Measurements from ENCODE around the gene PMPCA. TPM values are rescaled to one million over a fixed set of nuclear protein-coding genes. Genes with fewer than 3 reads are reported as not detected.
"Not testable (repeated sequence)": the region's sequence is repeated elsewhere in the genome, so short reads cannot be mapped to it uniquely, and the experiment has no call there.

The PMPCA gene
- total RNA-seq, 2 experiments from 2014 or later: 107 to 109 TPM

GRCh38 chr9:136423432-136424146 lies 13.1 kb downstream of the PMPCA start:
- Histone ChIP-seq H3K4me3 (ENCODE audit: low read length) (no peak overlapping the region), H3K9me3 (ENCODE audit: control insufficient read depth in 1 of 2, insufficient read depth in 1 of 2, low read length in 2 of 2) (no peaks in the 10 kb centered on the region), H3K27me3 (ENCODE audit: control insufficient read depth in 1 of 2, insufficient read depth in 2 of 2, low read length in 2 of 2) (no peaks in the 10 kb centered on the region), H3K36me3 (ENCODE audit: insufficient read depth, low read length) (peaks cover 52% of the 10 kb centered on the region), H3K4me1 (ENCODE audit: insufficient read depth, low read length) (no peaks in the 10 kb centered on the region), H3K27ac (ENCODE audit: low read depth in 1 of 2, low read length in 2 of 2) (no peak overlapping the region)
- ChIA-PET POLR2A (no interaction called here), CTCF (no interaction called here)
- intact Hi-C loops (cut with DNase I, micrococcal nuclease): no loop called here
- DNase-seq (no peak), ATAC-seq (ENCODE audit: poor library complexity) (no peak)
- H3K36me3 Mint-ChIP-seq (ENCODE audit: low read depth): peaks cover 35% of the 10 kb centered on the region
- no peaks in the 10 kb centered on the region for H3K9me3 Mint-ChIP-seq
- H3K27ac Mint-ChIP-seq: no peak overlapping the region
- no peaks in the 10 kb centered on the region for H3K4me1 Mint-ChIP-seq (ENCODE audit: low read depth)
- H3K27me3 Mint-ChIP-seq: no peaks in the 10 kb centered on the region
- no peak for TF ChIP-seq CTCF (IDR thresholded peaks at IDR 0.05)
- no peak overlapping the region for H3K4me3 Mint-ChIP-seq

- POLR2A ChIA-PET: interaction anchor here (1.1 kb wide), 1 partner anchor 21 kb away, joined by 5 read pairs; no protein-coding TSS in a partner anchor
- no peak for ATAC-seq (ENCODE audit: poor library complexity)
- CTCF ChIA-PET: interaction anchor here (0.6 kb wide), 1 partner anchor 61 kb away, joined by 3 read pairs; the partner anchor contains the start of gene DNLZ
- no peaks in the 10 kb centered on the region for H3K9me3 Mint-ChIP-seq
- H3K27me3 Mint-ChIP-seq: no peaks in the 10 kb centered on the region
- H3K9me3 ChIP-seq (ENCODE audit: control insufficient read depth in 1 of 2, insufficient read depth in 1 of 2, low read length in 2 of 2): no peaks in the 10 kb centered on the region
- H3K4me3 ChIP-seq (ENCODE audit: low read length): no peak overlapping the region
- H3K4me1 Mint-ChIP-seq (ENCODE audit: low read depth): no peaks in the 10 kb centered on the region
- H3K27ac ChIP-seq (ENCODE audit: low read depth in 1 of 2, low read length in 2 of 2): no peak overlapping the region
- H3K36me3 Mint-ChIP-seq (ENCODE audit: low read depth): peaks cover 40% of the 10 kb centered on the region
- no peaks in the 10 kb centered on the region for H3K4me1 ChIP-seq (ENCODE audit: insufficient read depth, low read length)
- TF ChIP-seq CTCF (IDR thresholded peaks at IDR 0.05): no peak
- intact Hi-C loops (cut with DNase I, micrococcal nuclease): no loop called here
- peaks cover 51% of the 10 kb centered on the region for H3K36me3 ChIP-seq (ENCODE audit: insufficient read depth, low read length)
- no peak for DNase-seq
- no peak overlapping the region for H3K4me3 Mint-ChIP-seq
- H3K27ac Mint-ChIP-seq: no peak overlapping the region
- no peaks in the 10 kb centered on the region for H3K27me3 ChIP-seq (ENCODE audit: control insufficient read depth in 1 of 2, insufficient read depth in 2 of 2, low read length in 2 of 2)
Measured at GRCh38 chr9:136424750-136425362, 14.4 kb downstream of the PMPCA start.

- intact Hi-C loops (cut with DNase I, micrococcal nuclease): not testable (repeated sequence)
- POLR2A ChIA-PET: interaction anchor here (1.1 kb wide), 1 partner anchor 22 kb away, joined by 5 read pairs; no protein-coding TSS in a partner anchor
Measured at GRCh38 chr9:136425367-136425766, 14.9 kb downstream of the PMPCA start.

More at GRCh38 chr9:136425367-136425766, 14.9 kb downstream of the PMPCA start:
- H3K4me1 Mint-ChIP-seq (ENCODE audit: low read depth); H3K27ac Mint-ChIP-seq; ATAC-seq (ENCODE audit: poor library complexity); H3K27me3 ChIP-seq (ENCODE audit: control insufficient read depth in 1 of 2, insufficient read depth in 2 of 2, low read length in 2 of 2); H3K27ac ChIP-seq (ENCODE audit: low read depth in 1 of 2, low read length in 2 of 2); CTCF ChIA-PET; H3K9me3 Mint-ChIP-seq; H3K27me3 Mint-ChIP-seq; DNase-seq; H3K4me3 ChIP-seq (ENCODE audit: low read length); H3K9me3 ChIP-seq (ENCODE audit: control insufficient read depth in 1 of 2, insufficient read depth in 1 of 2, low read length in 2 of 2); H3K4me3 Mint-ChIP-seq; H3K4me1 ChIP-seq (ENCODE audit: insufficient read depth, low read length): not testable (repeated sequence)
- peaks cover 51% of the 10 kb centered on the region for H3K36me3 ChIP-seq (ENCODE audit: insufficient read depth, low read length)
- H3K36me3 Mint-ChIP-seq (ENCODE audit: low read depth): peaks cover 42% of the 10 kb centered on the region
